NCI-H146 (cell line): ENCODE results near the gene BAZ1A.
"Not testable (repeated sequence)": the region's sequence is repeated elsewhere in the genome, so short reads cannot be mapped to it uniquely, and the experiment has no call there.

ENCODE experiments used
- DNase-seq: peaks from one replicate; lab custom pipeline; 2025; lab: John Stamatoyannopoulos, UW

Gene BAZ1A

GRCh38 chr14:34785223-34786006 lies 89.7 kb downstream of the BAZ1A start:
- DNase-seq: no peak

GRCh38 chr14:34782031-34782430 lies 93.1 kb downstream of the BAZ1A start:
- DNase-seq: no peak

DNA sequence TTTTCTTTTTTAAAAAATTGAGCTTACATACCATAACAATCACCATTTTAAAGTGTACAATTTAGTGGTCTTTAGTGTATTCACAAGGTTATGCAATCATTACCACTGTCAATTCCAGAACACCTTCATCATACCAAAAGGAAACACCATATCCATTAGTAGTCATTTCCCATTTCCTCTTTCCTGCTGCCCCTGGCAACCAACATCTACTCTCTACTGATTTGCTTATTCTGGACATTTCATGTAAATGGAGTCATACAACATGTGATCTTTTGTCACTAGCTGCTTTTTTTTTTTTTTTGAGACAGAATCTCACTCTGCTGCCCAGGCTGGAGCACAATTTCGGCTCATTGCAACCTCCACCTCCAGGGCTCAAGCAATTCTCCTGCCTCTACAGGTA lies 93.9 kb downstream of the BAZ1A start:
- no peak for DNase-seq

DNA sequence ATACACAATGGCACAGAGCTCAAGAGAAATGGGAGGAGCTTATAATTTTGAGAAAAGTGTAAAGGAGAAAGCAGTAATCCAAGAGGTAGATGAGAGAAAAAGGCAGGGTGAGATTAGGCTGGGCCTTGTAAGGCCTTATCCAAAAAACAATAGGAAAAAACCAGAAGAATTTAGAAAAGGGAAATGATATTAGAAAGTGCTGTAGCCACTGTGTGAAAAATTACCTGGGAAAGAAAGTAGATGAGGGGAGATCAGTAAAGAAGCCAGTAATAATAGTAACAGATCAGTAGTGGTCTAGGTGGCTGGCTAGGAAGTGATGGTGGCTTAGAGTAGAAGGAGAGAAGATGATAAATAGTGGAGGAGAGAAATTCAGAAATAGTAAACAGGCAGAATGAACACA lies 94.5 kb downstream of the BAZ1A start:
- no peak for DNase-seq

DNA sequence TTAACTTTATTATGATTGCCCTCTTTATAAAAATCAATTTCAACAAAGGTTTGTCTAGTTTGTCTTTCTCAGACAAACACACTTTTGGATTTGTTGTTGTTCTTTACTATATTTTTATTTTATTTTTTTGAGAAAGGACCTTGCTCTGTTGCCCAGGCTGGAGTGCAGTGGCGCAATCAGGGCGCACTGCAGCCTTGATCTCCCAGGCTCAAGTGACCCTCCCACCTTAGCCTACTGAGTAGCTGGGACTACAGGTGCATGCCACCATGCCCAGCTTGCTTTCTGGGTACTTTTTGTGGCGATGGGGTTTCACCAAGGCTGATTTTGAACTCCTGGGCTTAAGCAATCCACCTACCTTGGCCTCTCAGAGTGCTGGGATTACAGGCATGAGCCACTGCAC lies 96.4 kb downstream of the BAZ1A start:
- DNase-seq: no peak

GRCh38 chr14:34776611-34777010 lies 98.5 kb downstream of the BAZ1A start:
- DNase-seq: no peak

- no peak for DNase-seq
These were observed 99.2 kb downstream of the BAZ1A start for GRCh38 chr14:34775922-34776321.

DNA sequence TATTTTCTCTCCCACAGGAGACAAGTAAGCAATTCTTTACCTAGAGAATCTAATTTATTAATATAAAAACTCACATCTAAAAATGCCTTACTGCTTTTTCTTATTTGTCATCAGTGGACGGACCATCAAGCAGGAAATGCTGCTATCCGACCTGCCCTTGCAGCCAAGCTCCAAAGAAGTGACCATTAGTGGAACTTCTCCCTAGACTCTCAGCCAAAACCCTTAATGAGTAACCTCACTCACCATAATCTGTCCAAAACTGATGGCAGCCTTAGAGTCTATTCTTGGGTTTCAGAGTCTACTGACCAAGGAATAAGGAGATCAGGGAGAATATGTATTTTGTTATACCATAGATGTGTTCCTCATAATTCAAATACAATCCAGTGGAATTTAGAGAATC lies 99.8 kb downstream of the BAZ1A start:
- no peak for DNase-seq

DNA sequence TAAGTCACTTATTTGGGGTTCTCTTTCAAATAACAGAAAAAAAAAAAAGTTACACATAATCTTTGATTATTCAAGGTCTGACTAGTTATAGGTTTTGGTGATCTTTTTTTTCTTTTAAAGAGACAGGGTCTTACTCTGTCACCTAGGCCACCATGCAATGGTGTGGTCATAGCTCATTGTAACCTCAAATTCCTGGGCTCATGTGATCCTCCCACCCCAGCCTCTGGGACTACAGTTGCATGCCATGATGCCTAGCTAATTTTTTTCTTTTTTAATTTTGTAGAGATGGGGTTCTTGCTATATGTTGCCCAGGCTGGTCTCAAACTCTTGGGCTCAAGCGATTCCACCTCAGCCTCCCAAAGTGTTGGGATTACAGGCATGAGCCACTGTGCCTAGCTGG lies 104.3 kb downstream of the BAZ1A start:
- no peak for DNase-seq

DNA sequence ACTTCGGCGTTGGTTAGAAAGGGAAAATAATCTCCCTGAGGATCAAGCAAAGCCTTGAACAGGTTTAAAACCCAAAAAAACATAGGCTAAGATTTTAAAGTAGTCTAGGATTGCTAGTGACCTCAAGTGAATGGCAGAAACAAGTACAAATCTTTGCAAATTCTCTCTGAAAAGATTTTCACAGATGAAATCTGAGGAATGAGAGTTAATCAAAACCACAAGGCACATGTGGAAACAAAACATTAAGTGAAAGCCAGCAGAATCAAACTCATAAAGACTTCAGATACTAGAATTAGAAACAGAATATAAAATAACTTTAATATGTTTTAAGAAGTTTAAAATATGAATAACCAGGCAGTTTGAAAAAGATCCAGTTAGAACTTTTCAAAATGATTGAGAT lies 108.6 kb downstream of the BAZ1A start:
- DNase-seq: no peak

DNA sequence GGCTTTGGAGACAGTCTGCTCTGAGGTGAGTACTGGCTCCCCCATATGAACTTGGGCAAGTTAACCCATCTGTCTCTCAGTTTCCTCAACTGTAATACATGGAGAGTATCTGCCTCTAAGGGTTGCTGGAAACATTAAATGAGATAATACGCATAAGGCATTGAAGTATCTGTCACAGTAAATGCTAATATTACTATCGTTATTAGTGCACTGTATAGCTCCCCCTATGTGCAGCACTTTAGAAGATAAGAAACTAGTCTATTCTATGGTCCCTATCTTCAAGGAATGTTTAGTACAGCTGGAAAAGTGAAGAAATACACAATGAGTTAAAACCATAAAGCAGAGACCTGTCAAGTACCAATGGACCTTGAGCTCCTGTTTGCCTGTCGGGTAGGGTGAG lies 109.1 kb downstream of the BAZ1A start:
- no peak for DNase-seq

DNA sequence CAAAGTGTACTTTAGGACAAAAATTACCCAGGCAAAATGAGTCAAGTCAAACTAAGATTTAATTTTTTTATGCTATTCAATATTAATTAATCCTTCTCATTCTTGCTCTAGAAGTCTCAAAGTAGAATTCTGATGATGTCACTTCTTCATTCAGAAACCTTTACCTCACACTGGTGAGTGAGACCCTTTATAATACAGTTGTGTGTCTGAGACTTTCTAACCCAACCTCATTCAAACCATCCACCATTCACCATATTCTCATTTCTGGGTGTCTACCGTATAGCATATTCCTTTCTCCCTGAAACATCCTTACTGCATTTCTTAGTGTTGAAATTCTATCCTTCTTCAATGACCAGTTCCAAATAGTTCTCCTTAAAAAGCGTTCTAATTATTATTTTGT lies 119.9 kb downstream of the BAZ1A start:
- no peak for DNase-seq

GRCh38 chr14:34754687-34755086 lies 120.5 kb downstream of the BAZ1A start:
- no peak for DNase-seq

DNA sequence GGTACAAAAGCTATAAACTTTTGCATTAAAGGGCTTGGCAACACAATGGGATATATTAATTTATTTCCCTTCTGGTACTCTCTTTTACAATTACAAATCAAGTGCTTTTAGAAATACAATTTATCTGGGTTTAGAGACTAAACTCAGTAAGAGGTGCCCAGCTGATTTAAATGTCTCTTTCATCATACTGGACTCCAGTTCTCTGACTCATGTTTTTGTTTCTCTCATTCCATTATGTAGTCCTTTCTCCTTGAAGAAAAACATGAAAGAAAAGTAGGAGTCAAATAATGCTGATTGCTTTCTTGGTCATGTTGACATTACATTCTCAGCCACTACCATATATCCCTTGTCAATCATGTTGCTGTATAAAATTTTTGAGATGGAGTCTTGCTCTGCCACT lies 124.5 kb downstream of the BAZ1A start:
- no peak for DNase-seq

DNA sequence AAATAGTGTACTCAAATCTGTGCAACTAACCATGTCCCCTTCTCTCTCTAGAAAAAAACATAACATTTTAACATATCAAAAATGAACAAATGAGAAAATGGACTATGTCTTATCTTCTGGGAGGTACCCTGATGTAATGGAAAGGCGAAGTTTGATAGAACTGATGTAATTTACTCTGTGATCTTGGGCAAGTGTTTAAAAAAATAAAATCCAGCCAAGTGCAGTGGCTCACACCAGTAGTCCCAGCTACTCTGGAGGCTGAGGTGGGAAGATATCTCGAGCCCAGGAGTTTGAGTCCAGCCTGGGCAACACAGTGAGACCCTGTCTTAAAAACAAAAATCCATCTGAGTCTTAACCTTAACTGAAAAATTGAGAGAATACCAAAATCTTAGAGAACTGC lies 124.9 kb downstream of the BAZ1A start:
- DNase-seq: no peak

DNA sequence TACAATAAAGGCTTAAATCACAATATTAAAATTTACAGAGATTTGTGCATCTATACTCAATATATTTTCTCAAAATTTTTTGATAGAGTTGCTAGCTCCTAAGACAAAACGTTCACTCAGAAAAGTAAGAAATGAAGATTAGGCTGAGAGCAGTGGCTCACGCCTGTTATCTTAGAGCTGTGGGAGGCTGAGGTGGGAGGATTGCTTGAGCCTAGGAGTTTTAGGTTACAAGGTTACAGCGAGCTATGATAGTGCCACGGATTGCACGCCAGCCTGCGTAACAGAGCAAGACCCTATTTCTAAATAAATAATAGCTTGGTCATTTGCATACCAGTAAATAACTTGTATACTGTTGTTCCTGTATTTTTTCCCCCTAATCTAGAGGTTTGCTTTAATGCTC lies 125.8 kb downstream of the BAZ1A start:
- no peak for DNase-seq

DNA sequence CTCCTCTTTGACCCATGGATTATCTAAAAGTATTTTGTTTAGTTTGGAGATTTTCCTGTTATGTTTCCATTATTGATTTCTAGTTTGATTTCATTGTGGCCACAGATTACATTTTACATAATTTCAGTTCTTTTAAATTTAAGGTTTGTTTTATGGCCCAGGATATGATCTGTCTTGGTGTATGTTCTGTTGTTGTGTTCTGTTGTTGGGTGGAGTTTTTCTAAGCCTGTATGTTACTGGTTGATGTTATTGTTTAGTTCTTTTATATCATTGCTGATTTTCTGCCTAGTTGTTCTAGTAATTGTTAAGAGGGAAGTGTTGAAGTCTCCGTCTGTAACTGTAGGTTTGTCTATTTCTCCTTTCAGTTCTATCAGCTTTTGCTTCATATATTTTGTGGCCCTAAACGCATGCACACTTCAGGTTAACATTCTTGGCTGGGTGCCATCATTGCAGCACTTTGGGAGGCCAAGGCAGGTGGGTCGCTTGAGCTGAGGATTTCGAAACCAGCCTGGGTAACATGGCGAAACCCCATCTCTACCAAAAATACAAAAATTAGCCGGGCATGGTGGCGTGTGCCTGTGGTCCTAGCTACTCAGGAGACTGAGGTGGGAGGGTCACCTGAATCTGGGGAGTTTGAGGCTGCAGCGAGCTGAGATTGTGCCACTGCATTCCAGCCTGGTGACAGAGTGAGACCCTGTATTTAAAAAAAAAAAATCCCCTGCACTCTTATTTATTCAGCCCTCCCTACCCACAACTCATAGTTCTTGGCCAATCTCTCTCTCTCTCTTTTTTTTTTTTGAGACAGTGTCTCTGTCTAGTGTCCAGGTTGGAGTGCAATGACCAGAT lies 132.7 kb downstream of the BAZ1A start:
- DNase-seq: no peak

DNA sequence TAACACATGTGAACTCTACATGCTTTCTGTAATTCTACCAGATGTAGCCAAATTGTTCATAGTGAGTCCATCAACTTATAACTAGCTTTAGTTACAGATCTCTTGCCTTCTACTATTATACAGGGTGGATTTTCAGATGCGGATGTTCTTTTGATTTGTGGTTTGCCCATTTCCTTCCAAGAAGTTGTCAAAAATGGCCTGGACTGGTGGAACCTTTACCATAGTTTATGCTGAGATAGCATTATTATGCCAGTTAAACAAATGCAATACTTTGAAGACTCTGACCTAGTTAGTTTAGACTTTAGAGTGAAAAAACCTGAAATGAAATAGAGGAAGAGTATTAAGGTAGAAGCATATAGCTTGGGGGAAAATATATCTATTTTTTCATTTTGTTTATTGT lies 133.3 kb downstream of the BAZ1A start:
- DNase-seq: no peak

DNA sequence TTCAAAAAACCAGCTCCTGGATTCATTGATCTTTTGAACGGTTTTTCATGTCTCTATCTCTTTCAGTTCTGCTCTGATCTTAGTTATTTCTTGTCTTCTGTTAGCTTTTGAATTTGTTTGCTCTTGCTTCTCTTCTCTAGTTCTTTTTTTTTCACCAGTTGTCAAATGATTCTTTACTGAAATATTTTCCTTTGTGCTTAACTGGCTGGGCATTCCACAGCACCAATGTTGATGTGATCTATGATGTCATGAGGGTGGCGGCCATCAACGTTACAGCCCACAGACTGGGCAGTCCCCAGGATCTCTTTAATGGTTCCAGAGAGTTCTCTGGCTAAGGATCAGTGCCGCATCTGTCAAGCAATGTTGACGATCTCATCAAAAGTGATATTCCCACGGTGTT lies 135.0 kb downstream of the BAZ1A start:
- not testable (repeated sequence) for DNase-seq

DNA sequence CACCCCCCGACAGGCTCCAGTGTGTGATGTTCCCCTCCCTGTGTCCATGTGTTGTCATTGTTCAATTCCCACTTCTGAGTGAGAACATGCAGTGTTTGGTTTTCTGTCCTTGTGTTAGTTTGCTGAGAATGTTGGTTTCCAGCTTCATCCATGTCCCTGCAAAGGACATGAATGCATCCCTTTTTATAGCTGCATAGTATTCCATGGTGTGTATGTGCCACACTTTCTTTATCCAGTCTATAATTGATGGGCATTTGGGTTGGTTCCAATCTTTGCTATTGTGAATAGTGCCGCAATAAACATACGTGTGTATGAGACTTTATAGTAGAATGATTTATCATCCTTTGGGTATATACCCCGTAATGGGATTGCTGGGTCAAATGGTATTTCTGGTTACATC lies 138.1 kb downstream of the BAZ1A start:
- not testable (repeated sequence) for DNase-seq

DNA sequence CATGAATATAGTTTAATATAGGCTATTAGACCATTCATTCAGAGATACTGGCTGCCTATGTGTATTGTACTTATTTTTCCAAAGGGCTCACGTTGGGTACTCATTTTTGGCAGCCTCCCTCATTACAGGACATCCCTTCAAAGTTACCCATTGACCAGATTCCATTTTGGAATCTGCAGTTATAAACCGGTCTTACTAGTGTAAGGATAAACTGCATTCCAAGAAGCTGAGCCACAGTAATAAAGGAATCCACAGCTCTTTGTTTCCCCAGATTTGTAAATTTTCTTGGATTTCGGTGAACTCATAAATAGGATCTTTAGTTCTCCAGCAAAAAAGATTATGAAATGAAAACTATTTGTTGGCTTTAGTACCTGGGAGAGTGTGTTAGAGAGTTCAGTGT lies 141.9 kb downstream of the BAZ1A start:
- DNase-seq: no peak

- DNase-seq: no peak
These were observed 142.4 kb downstream of the BAZ1A start for GRCh38 chr14:34732802-34733201.

- DNase-seq: no peak
These were observed 151.3 kb downstream of the BAZ1A start for GRCh38 chr14:34723867-34724266.
